Measurements from ENCODE around the gene CENPK. TPM values are rescaled to one million over a fixed set of nuclear protein-coding genes. Genes with fewer than 3 reads are reported as not detected.
"Not testable (repeated sequence)": the region's sequence is repeated elsewhere in the genome, so short reads cannot be mapped to it uniquely, and the experiment has no call there.

Gene CENPK
- total and polyA plus RNA-seq, 2 experiments from 2014 or later, result 7.1 to 11.1 TPM

DNA sequence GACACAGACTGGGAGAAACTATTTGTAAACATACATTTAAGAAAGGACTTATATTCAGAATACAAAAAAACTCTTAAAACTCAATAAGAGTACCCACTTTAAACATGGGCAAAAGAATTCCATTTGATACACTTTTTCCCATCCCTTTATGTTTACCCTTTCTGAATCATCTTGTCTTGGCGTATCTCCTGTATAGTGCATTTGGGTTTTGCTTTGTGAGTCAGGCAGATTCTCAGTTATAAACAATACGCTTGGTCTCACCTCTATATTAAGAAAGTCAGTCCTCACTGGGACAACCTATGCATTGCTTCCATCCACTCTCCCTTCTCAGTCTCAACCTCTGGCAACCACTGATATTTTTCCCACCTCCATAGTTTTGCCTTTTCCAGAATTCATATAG lies 54.0 kb downstream of the CENPK start:
- Histone ChIP-seq H3K4me1 (ENCODE audit: low read depth) (no peaks in the 10 kb centered on the region), H3K27ac (no peak overlapping the region), H3K36me3 (no peaks in the 10 kb centered on the region), H3K27me3 (no peaks in the 10 kb centered on the region), H3K9me3 (ENCODE audit: low read depth) (no peaks in the 10 kb centered on the region), H3K4me3 (no peak overlapping the region)
- no peak for DNase-seq (ENCODE audit: low read depth in 1 of 2, low spot score in 1 of 2)
- TF ChIP-seq, protein P1, sequence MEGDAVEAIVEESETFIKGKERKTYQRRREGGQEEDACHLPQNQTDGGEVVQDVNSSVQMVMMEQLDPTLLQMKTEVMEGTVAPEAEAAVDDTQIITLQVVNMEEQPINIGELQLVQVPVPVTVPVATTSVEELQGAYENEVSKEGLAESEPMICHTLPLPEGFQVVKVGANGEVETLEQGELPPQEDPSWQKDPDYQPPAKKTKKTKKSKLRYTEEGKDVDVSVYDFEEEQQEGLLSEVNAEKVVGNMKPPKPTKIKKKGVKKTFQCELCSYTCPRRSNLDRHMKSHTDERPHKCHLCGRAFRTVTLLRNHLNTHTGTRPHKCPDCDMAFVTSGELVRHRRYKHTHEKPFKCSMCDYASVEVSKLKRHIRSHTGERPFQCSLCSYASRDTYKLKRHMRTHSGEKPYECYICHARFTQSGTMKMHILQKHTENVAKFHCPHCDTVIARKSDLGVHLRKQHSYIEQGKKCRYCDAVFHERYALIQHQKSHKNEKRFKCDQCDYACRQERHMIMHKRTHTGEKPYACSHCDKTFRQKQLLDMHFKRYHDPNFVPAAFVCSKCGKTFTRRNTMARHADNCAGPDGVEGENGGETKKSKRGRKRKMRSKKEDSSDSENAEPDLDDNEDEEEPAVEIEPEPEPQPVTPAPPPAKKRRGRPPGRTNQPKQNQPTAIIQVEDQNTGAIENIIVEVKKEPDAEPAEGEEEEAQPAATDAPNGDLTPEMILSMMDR (IDR thresholded peaks at IDR 0.05; ENCODE audit: low read depth, low read length), result no peak

DNA sequence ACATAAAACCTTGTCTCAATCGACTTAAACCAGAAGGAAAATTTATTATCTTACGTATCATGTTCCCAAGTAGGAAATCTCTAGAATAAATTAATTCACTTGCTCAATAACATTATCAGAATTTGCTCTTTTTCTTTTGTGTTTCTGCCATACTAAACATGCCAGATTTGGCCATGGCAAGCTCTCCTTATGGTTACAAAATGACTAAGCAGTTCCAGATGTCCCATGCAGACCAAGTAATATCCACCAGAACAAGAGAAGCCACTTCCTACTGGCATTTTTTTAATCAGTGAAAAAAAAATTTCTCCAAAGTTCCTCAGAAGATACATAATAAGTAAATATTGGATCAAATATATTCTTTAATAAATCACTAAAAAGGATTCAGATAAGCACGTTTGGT lies 56.0 kb downstream of the CENPK start:
- H3K27me3 ChIP-seq, result no peaks in the 10 kb centered on the region
- TF ChIP-seq, protein P1 (IDR thresholded peaks at IDR 0.05; ENCODE audit: low read depth, low read length), result no peak
- no peak overlapping the region for H3K4me3 ChIP-seq
- H3K4me1 ChIP-seq (ENCODE audit: low read depth), result no peaks in the 10 kb centered on the region
- no peaks in the 10 kb centered on the region for H3K9me3 ChIP-seq (ENCODE audit: low read depth)
- DNase-seq (ENCODE audit: low read depth in 1 of 2, low spot score in 1 of 2), result peak in 1 of 2 donors; percentile 65
- no peak overlapping the region for H3K27ac ChIP-seq
- H3K36me3 ChIP-seq, result no peaks in the 10 kb centered on the region

DNA sequence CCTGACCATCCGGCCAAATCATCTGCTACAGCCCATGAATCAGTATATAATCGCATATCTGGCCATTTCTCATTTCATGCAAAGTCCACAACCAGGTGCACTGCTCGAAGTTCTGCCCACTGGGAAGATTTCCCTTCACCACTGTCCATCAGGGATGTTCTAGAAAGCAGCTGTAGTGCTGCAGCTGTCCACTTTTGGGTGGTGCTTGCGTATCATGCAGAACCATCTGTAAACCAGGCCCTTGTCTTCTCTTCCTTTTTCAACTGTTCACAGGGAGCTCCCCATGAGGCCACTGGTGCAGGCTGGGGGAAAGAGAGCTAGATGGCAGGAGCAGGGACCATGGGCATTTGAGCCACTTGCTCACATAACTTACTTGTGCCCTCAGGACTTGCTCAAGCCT lies 73.8 kb downstream of the CENPK start:
- no peak for DNase-seq (ENCODE audit: low read depth in 1 of 2, low spot score in 1 of 2)

DNA sequence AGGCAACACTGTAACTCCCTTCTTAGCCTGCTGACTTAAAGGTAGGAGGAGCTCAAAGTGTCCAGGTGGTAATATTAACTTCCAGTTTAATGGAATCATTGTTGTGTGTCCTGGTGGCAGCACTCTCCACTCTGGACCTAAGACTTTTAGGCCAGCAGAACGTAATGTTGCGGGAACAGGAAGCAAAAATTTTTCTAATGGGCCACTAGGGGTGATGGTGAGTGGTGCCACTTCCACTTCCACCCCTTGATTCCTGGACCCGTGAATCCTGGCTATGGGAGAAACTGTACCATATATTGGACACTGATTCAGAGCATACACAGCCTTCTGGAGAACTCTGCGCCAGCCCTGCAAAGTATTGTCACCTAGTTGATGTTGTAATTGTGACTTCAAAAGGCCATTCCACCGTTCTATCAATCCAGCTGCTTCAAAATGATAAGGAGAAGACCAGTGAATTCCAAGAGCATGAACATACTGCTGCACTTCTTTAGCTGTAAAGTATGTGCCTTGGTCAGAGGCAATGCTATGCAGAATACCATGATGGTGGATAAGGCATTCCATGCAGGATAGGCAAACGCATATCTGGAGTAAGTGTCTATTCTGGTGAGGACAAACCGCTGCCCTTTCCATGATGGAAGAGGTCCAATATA lies 74.8 kb downstream of the CENPK start:
- not testable (repeated sequence) for H3K27ac ChIP-seq; H3K27me3 ChIP-seq; H3K4me1 ChIP-seq (ENCODE audit: low read depth); H3K9me3 ChIP-seq (ENCODE audit: low read depth); H3K4me3 ChIP-seq; DNase-seq (ENCODE audit: low read depth in 1 of 2, low spot score in 1 of 2); H3K36me3 ChIP-seq

More for the DNA sequence above, 73.8 kb downstream of the CENPK start:
- Histone ChIP-seq H3K36me3 (no peaks in the 10 kb centered on the region), H3K4me1 (ENCODE audit: low read depth) (no peaks in the 10 kb centered on the region), H3K9me3 (ENCODE audit: low read depth) (no peaks in the 10 kb centered on the region), H3K27ac (no peak overlapping the region), H3K27me3 (no peaks in the 10 kb centered on the region), H3K4me3 (no peak overlapping the region)
- TF ChIP-seq, protein P1 (IDR thresholded peaks at IDR 0.05; ENCODE audit: low read depth, low read length), result no peak

DNA sequence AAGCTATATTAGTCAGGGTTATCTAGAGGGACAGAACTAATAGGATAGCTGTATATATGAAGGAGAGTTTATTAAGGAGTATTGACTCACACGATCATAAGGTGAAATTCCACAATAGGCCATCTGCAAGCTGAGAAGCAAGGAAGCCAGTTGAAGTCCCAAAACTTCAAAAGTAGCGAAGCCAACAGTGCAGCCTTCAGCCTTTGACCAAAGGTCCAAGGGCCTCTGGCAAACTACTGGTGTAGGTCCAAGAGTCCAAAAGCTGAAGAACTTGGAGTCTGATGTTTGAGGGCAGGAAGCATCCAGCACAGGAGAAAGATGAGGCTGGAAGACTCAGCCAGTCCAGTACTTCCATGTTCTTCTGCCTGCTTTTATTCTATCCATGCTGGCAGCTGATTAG lies 76.2 kb downstream of the CENPK start:
- H3K36me3 ChIP-seq; H3K27me3 ChIP-seq; H3K4me1 ChIP-seq (ENCODE audit: low read depth); H3K27ac ChIP-seq; H3K9me3 ChIP-seq (ENCODE audit: low read depth); H3K4me3 ChIP-seq; DNase-seq (ENCODE audit: low read depth in 1 of 2, low spot score in 1 of 2): not testable (repeated sequence)

DNA sequence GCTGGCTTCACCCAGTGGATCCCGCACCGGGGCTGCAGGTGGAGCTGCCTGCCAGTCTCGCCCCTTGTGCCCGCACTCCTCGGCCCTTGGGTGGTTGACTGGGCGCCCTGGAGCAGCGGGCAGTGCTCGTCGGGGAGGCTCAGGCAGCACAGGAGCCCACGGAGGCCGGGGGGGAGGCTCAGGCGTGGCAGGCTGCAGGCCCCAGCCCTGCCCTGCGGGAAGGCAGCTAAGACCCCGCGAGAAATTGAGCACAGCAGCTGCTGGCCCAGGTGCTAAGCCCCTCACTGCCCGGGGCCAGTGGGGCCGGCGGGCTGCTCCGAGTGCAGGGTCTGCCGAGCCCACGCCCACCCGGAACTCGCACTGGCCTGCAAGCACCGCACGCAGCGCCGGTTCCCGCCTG lies 77.6 kb downstream of the CENPK start:
- H3K36me3 ChIP-seq, result no peaks in the 10 kb centered on the region
- TF ChIP-seq, protein P1 (IDR thresholded peaks at IDR 0.05; ENCODE audit: low read depth, low read length), result no peak
- no peak overlapping the region for H3K4me3 ChIP-seq

More for the DNA sequence above, 77.6 kb downstream of the CENPK start:
- H3K27me3 ChIP-seq, result no peaks in the 10 kb centered on the region
- DNase-seq (ENCODE audit: low read depth in 1 of 2, low spot score in 1 of 2), result no peak
- no peak overlapping the region for H3K27ac ChIP-seq
- no peaks in the 10 kb centered on the region for H3K9me3 ChIP-seq (ENCODE audit: low read depth)
- H3K4me1 ChIP-seq (ENCODE audit: low read depth), result peaks cover 7% of the 10 kb centered on the region
